ENCODE measurements around the gene OVCH2.

OVCH2 gene

GRCh38 chr11:7671347-7672215 is 34.7 kb downstream of the OVCH2 start:
- H3K27ac ChIP-seq: peak overlapping the region; percentile 75
- no peak for TF ChIP-seq CTCF (conservative IDR thresholded peaks at IDR 0.05)

GRCh38 chr11:7670641-7671040 is 35.6 kb downstream of the OVCH2 start:
- TF ChIP-seq CTCF (conservative IDR thresholded peaks at IDR 0.05): no peak
- H3K27ac ChIP-seq: peak overlapping the region; percentile 75

GRCh38 chr11:7668911-7669310 is 37.4 kb downstream of the OVCH2 start:
- H3K27ac ChIP-seq: no peak overlapping the region
- TF ChIP-seq CTCF (conservative IDR thresholded peaks at IDR 0.05): no peak

GRCh38 chr11:7668464-7668863 is 37.8 kb downstream of the OVCH2 start:
- no peak for TF ChIP-seq CTCF (conservative IDR thresholded peaks at IDR 0.05)
- H3K27ac ChIP-seq: no peak overlapping the region

- no peak overlapping the region for H3K27ac ChIP-seq
- TF ChIP-seq CTCF (conservative IDR thresholded peaks at IDR 0.05): no peak
These were observed 38.8 kb downstream of the OVCH2 start for GRCh38 chr11:7667460-7667859.

GRCh38 chr11:7666292-7666866 is 39.9 kb downstream of the OVCH2 start:
- no peak for TF ChIP-seq CTCF (conservative IDR thresholded peaks at IDR 0.05)

GRCh38 chr11:7665473-7666291 is 40.6 kb downstream of the OVCH2 start:
- peak; percentile 90 for TF ChIP-seq CTCF (conservative IDR thresholded peaks at IDR 0.05)
- H3K27ac ChIP-seq: peak overlapping the region; percentile 48

More at GRCh38 chr11:7666292-7666866, 39.9 kb downstream of the OVCH2 start:
- no peak overlapping the region; the same call in 1 of the 2 replicates for H3K27ac ChIP-seq

Data from VCaP (cell line).